CD4-positive, alpha-beta T cell treated with Interleukin-15 for 4 hours (primary cell): ENCODE measurements around the gene SRPX2.

ENCODE experiments used
- DNase-seq: peaks from one replicate; pipeline ENCODE4 v3.0.0-alpha.2; 2020; ENCODE audit warnings: low spot score

SRPX2 gene

GRCh38 chrX:100649550-100650356, 5.8 kb downstream of the SRPX2 start:
- DNase-seq = no peak

GRCh38 chrX:100650841-100651240, 6.8 kb downstream of the SRPX2 start:
- no peak for DNase-seq

GRCh38 chrX:100652266-100652665, 8.3 kb downstream of the SRPX2 start:
- DNase-seq = no peak

- DNase-seq = no peak
These were observed 10.3 kb downstream of the SRPX2 start for GRCh38 chrX:100654261-100654660.

GRCh38 chrX:100658941-100659381, 15.0 kb downstream of the SRPX2 start:
- no peak for DNase-seq

- DNase-seq = no peak
These were observed 15.6 kb downstream of the SRPX2 start for GRCh38 chrX:100659431-100660137.

- DNase-seq = no peak
These were observed 18.2 kb downstream of the SRPX2 start for GRCh38 chrX:100662170-100662569.

GRCh38 chrX:100662796-100663195, 18.8 kb downstream of the SRPX2 start:
- DNase-seq = no peak

- no peak for DNase-seq
These were observed 19.6 kb downstream of the SRPX2 start for GRCh38 chrX:100663642-100664041.

- DNase-seq = no peak
These were observed 29.0 kb downstream of the SRPX2 start for GRCh38 chrX:100672966-100673365.

- no peak for DNase-seq
These were observed 29.5 kb downstream of the SRPX2 start for GRCh38 chrX:100673397-100673953.

GRCh38 chrX:100674705-100675104, 30.7 kb downstream of the SRPX2 start:
- DNase-seq = no peak

- DNase-seq = no peak
These were observed 33.7 kb downstream of the SRPX2 start for GRCh38 chrX:100677611-100678181.

GRCh38 chrX:100680756-100681155, 36.8 kb downstream of the SRPX2 start:
- no peak for DNase-seq

GRCh38 chrX:100681599-100681998, 37.6 kb downstream of the SRPX2 start:
- no peak for DNase-seq

GRCh38 chrX:100682939-100683338, 38.9 kb downstream of the SRPX2 start:
- no peak for DNase-seq

GRCh38 chrX:100685284-100685996, 41.4 kb downstream of the SRPX2 start:
- DNase-seq = peak; percentile 59

GRCh38 chrX:100685997-100686305, 42.0 kb downstream of the SRPX2 start:
- no peak for DNase-seq

GRCh38 chrX:100687128-100687527, 43.1 kb downstream of the SRPX2 start:
- no peak for DNase-seq

GRCh38 chrX:100687546-100687945, 43.5 kb downstream of the SRPX2 start:
- DNase-seq = no peak

GRCh38 chrX:100695302-100695701, 51.3 kb downstream of the SRPX2 start:
- DNase-seq = no peak

GRCh38 chrX:100695991-100696390, 52.0 kb downstream of the SRPX2 start:
- DNase-seq = no peak
